Measurements from ENCODE around the gene EBF3.

EBF3 gene

GRCh38 chr10:129849452-129849750, 114.7 kb downstream of the EBF3 start:
- no peak for DNase-seq

DNA sequence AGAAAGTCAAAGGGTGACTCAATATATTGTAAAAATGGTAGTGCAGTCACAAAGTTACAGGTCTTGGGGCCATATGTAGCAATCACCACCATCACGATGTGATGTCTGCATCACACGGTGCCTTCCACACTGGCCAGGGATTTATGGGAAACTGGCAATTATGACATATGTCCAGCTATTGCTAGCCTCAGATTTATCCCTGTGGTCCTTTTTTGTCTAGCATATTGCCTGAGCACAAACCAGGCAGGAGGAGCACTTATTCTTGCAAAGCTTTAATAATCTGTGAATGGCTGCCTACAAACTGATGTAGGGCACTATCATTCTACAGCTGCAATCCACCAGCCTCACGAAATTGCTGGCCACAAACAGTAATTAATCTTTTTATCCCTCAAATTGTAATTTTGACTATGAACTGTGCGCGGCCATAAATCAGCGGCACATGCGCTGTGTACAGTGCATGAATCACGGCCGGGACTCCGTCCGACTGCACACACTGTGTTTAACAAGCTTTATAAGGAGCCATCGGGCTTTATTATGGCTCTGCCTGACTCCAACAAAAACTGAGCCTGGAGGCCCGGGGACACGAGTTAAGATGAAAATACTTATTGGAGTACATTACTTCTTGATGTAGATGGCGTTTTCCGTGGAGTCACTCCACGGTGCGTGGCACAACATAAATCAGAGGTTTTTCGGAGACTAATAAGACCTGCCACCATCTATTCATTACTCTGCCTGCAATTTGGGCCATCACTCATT, 115.2 kb downstream of the EBF3 start:
- DNase-seq = no peak

DNA sequence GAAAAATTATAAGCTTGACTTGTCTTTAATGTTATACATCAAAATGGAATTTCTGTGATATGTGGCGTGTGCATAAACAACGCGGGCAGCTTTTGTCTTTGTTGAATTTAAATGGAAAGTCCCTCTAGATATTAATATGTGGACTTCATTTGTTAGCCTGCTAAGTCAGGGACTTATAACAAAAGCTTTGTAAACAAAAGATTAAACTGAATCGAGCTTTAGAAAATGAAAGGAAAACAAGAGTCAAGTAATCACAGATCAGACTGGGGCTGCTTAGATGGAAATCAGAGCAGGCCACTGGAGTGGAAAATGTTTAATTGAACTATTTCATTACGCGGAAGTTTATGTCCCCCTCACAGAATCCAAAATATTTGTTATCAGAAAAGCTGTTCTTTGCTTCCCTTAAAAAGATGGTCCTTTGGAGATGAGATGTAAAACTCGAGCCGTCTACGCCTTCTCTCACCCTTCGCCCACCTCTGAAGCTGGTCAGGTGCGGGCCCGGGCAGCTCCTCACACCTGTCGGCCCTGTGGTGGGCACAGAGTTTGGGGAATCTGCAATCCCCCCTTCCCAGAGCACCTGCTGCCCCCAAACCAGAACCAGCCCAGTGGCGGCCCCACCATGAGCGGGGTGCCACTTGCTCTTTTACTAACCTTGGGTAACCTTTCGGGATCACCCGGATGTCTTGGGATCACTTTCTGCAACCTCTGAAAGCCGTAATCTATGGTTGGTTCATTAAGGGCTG, 116.2 kb downstream of the EBF3 start:
- no peak for DNase-seq

DNA sequence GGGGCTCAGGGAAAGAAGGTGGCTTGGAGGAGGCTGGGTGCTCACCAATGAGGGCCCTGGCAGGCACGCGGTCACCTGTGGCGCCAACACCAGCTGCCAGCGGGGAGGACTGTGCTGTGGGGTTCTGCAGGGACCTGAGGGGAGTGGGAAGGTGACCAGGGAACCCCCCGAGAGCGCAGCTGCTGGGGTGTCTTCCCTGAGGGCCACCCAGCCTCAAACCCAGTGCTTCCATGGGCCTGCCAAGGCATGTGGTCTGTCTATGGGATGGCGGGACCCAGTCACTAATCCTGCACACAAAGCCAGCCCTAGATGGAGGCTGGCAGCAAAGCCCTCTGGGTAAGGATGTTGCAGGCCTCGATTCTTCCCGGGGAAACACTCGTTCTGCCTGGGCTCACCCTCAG, 117.1 kb downstream of the EBF3 start:
- DNase-seq = no peak

- no peak for DNase-seq
These were observed 118.8 kb downstream of the EBF3 start for GRCh38 chr10:129845111-129845753.

GRCh38 chr10:129844216-129844766, 119.8 kb downstream of the EBF3 start:
- DNase-seq = no peak

DNA sequence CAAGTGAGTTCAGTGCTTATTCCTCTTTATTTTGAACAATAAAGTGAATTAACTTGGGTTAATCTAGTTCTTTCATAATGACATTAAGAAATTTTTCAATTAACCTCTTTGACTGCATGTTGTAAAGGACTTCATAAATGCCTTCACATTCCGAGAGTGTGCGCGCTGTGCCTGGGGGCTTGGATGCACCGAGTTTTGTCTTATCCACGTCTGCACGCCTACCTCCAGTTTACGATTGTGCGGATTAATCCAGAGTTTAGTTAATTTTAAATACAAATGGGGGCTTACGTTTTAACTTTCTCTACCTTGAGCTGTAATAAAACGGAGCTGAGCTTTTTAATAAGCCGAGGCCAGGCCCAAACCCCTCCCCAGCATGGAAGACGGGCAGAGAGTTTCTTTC, 120.4 kb downstream of the EBF3 start:
- no peak for DNase-seq

DNA sequence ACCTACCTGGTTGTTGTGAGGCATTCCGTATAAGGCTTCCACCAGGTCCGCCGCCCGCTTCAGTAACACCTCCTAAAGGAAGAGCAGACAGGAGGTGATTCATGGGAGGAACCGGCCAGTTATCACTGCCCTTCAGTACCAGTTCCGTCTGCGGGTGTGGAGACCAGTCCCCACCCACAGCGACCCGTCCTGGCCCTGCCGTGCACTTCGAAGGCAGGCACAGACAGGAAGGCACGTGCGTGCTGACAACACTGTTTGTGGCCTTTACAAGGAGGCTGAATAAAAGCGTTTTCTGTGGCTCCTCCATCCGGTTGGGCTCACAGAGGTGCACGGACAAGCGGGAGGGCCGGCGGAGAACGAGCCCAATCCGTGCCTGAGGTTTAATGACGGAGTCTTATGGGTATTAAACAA, 120.9 kb downstream of the EBF3 start:
- DNase-seq = no peak

DNA sequence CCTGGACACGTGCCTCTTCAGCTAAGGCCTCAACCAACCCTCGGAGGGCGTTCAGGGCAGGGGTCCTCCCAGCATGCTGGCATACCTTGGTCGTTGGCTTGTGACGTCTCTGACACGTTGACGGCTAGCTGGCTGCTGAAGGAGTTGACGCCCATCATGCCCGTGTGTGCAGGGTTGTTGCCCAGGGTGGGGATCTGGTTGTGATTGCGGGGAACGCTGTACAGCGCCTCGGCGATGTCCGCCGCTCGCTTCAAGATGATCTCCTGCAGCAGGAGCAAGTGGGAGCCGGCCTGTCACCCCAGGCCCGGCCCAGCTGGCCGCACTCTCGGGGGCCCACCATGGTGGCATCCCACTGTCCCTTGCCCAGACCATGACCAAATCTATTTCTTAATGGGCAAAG, 122.0 kb downstream of the EBF3 start:
- DNase-seq = no peak

- no peak for DNase-seq
These were observed 122.5 kb downstream of the EBF3 start for GRCh38 chr10:129841590-129841989.

- DNase-seq = no peak
These were observed 123.0 kb downstream of the EBF3 start for GRCh38 chr10:129841071-129841470.

DNA sequence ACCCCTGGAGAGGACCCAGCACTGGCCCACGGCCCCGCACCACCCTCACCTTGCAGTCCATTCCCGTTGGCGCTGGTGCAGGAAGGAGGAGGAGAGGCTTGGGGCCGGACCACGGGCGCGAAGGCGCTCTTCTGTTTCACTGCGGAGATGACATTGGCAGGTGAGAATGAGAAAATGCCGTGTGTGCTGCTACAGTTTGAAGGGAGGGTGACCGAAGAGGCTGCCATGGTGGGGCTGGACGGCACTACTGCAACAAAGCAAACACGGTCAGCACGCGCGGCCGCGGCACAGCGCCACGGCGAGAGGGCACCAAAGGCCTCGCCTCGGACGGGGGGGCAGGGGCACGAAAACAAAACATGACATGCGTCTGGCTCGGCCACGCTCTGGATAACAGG, 123.9 kb downstream of the EBF3 start:
- DNase-seq = no peak

DNA sequence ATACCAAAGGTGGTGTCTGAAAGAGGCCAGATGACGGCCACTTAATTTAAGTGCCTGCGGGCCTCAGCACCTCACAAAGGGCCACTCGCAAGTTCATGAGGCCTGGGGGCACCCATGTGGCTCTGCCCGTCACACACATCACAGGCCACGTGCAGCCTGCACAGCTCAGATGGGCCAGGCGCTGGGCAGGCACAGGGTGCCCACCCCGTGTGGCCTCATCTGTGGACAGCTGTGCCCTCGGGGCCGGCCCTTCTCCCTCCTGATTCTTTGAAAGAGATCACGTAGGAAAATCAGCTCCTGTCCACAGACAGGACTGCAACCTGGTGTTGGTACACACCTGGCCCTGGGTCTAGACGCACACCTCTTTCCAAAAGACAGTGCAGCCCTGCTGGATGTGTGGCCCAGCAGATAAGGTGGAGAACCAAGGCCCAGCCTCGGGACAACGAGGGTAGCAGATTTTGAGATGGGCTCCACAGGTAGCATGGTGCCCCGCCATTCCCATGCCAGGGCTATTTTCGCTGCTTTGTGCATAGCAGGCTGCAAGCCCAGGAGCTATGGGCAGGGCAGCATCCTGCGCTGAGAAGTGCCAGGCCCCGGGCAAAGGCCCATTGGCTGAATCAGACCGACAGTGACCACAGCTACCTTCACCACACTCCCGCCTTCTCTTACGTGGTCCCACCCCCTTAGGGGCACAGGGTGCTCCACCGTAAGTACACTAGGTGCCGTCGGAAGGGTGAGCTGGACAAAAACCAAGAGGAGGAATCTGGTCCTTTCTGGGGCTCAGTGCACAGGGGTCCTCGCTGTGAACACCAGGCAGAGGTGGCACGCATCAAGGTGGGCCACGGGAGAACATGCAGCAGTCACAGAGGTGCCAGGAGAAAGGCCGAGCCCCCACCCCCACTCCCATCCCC, 124.5 kb downstream of the EBF3 start:
- no peak for DNase-seq

DNA sequence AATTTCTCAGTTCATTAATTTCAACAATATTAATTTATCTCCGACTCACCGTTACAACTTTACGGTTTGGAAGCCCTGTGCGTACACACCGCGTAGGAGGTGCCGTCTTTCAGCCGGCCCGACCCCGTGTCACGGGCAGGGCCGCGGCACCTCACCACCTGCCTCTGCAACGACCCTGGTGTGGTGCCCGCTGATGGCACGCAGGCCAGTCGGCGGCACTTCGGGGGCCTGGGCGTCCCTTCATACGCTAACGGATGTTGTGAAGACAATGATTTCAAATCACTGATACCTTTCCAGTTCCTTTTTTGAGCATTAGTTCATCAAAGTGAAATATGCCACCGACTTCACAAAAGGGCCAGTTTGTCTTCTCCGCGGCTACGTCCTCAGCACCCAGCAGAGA, 125.3 kb downstream of the EBF3 start:
- no peak for DNase-seq

GRCh38 chr10:129837909-129838582, 126.0 kb downstream of the EBF3 start:
- DNase-seq = no peak

GRCh38 chr10:129836253-129836652, 127.8 kb downstream of the EBF3 start:
- no peak for DNase-seq

DNA sequence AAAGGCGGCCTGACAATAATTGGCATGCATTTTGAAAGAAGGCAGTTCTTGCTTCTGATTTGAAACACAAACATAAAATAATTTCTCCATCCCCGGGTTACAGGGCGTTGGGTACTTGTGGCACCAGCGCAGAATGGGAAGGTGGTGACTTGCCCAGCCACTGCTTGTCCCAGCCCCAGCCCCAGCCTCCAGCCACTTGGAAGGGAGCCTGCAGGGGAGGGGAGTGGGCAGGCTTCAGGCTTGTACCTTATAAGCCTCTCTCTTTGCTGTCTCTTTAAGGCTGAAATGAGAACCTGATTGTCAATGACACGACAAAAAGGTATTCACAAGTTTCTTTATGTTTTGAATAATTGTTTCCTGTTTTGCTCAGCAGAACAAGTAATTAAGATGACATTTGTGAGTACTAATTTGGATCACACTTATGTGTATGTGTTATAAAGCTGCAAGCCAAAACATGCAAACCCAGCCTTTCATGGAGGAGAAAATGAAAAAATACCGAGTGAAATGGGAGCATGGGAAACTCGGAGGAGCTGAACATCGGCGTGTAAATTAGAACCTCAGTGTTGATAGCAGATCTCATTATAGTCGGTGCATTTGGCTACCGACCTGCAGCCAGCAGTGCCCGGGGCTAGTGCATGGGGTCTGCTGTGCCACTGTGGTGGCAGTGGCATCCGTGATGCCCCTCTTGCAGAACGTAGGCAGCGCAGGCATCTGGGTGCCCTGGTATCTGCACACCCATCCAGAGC, 129.9 kb downstream of the EBF3 start:
- no peak for DNase-seq

GRCh38 chr10:129833468-129833950, 130.6 kb downstream of the EBF3 start:
- DNase-seq = no peak

- no peak for DNase-seq
These were observed 131.3 kb downstream of the EBF3 start for GRCh38 chr10:129832573-129833467.

GRCh38 chr10:129831150-129831549, 132.9 kb downstream of the EBF3 start:
- DNase-seq = no peak

Measured in activated effector memory CD4-positive, alpha-beta T cell treated with anti-CD3 and anti-CD28 coated beads, Interleukin-2, amount 50 U/mL, for 16 hours (primary cell).